B cell (primary cell): ENCODE results near the gene CBL. TPM values are rescaled to one million over a fixed set of nuclear protein-coding genes. Genes with fewer than 3 reads are reported as not detected.

Source experiments
- ATAC-seq: fragments of 200-7000 bp; cut with Tn5 transposase; one replicate; pipeline ENCODE4 v1.10.0; 2021; ENCODE audit warnings: low read depth, mild to moderate bottlenecking, moderate number of reproducible peaks, moderate library complexity
- CTCF ChIA-PET: fragments of 350-600 bp; sonication (Branson Sonifier 250); formaldehyde crosslinking; loops from one replicate; lab custom pipeline; 2021; ENCODE audit warnings: antibody characterized with exemption, inconsistent platforms; lab: Charles Lee
- POLR2A ChIA-PET: fragments of 350-600 bp; sonication (Branson Sonifier 250); formaldehyde crosslinking; loops from one replicate; lab custom pipeline; 2021; ENCODE audit warnings: antibody characterized with exemption; lab: Charles Lee
- DNase-seq: peaks from one replicate; pipeline ENCODE4 v3.0.0; 2013
- H2AFZ ChIP-seq: 2 replicates; pipeline ENCODE4 v1.6.1; 2012; ENCODE audit warnings: mild to moderate bottlenecking, low read depth, low read length; ENCODE audit not compliant: insufficient read depth, poor library complexity, severe bottlenecking
- H3K27ac ChIP-seq, 2 donors: 1 replicate in 1 of 2; 2 replicates in 1 of 2; pipeline ENCODE4 v1.5.1; 2012 to 2013; ENCODE audit warnings: low read length in 2 of 2, mild to moderate bottlenecking in 2 of 2, moderate library complexity in 1 of 2
- H3K27me3 ChIP-seq, 4 experiments: fragments of 200-600 bp in 1 of 4; sonication (generic) in 1 of 4; replicated peaks in 1 of 4; 1 replicate in 2 of 4; 2 replicates in 2 of 4; pipeline versions ENCODE4 v1.6.1 to v1.7.0; 2013 to 2016; ENCODE audit warnings: low read length in 3 of 4, mild to moderate bottlenecking in 2 of 4, mixed read lengths in 1 of 4, moderate library complexity in 1 of 4; ENCODE audit not compliant: insufficient read depth in 4 of 4, control insufficient read depth in 3 of 4; ENCODE audit errors: control extremely low read depth in 1 of 4
- H3K36me3 ChIP-seq, 2 experiments: replicated peaks in 1 of 2; 1 replicate in 1 of 2; 2 replicates in 1 of 2; pipeline versions ENCODE4 v1.6.1 to v1.7.1; 2013; ENCODE audit warnings: low read length in 1 of 2; ENCODE audit not compliant: insufficient read depth in 2 of 2, control insufficient read depth in 1 of 2; ENCODE audit errors: control extremely low read depth in 1 of 2, extremely low read depth in 1 of 2
- H3K4me1 ChIP-seq, 2 donors: fragments of 200-600 bp in 1 of 2; sonication (generic) in 1 of 2; 1 replicate in 1 of 2; 2 replicates in 1 of 2; pipeline versions ENCODE4 v1.5.1 to v1.6.1; 2013 to 2017; ENCODE audit warnings: low read length in 2 of 2; ENCODE audit not compliant: control insufficient read depth in 2 of 2, insufficient read depth in 2 of 2
- H3K4me2 ChIP-seq: replicated peaks from 2 replicates; pipeline ENCODE3; 2012; ENCODE audit warnings: mild to moderate bottlenecking, low read depth, low read length; ENCODE audit not compliant: poor library complexity, severe bottlenecking
- H3K4me3 ChIP-seq, 5 experiments: fragments of 200-600 bp in 1 of 5; sonication (generic) in 1 of 5; 1 replicate in 3 of 5; 2 replicates in 2 of 5; pipeline versions ENCODE4 v1.5.1 to v1.7.0; 2011 to 2016; ENCODE audit warnings: low read length in 4 of 5, mild to moderate bottlenecking in 4 of 5, low read depth in 2 of 5, control low read depth in 1 of 5, moderate library complexity in 1 of 5; ENCODE audit not compliant: insufficient read depth in 1 of 5; ENCODE audit errors: control extremely low read depth in 1 of 5, extremely low read depth in 1 of 5
- H3K79me2 ChIP-seq: fragments of 200-600 bp; sonication (generic); one replicate; pipeline ENCODE4 v1.6.0; 2016; ENCODE audit warnings: low read length; ENCODE audit not compliant: control insufficient read depth, insufficient read depth
- H3K9ac ChIP-seq: fragments of 200-600 bp; sonication (generic); 2 replicates; pipeline ENCODE4 v1.6.1; 2017; ENCODE audit warnings: mild to moderate bottlenecking, low read length, moderate library complexity
- H3K9me3 ChIP-seq, 3 donors: one replicate each; pipeline versions ENCODE4 v1.6.1 to v1.7.1; 2013; ENCODE audit warnings: low read length in 2 of 3; ENCODE audit not compliant: control insufficient read depth in 2 of 3, insufficient read depth in 1 of 3; ENCODE audit errors: control extremely low read depth in 1 of 3
- H4K20me1 ChIP-seq: 2 replicates; pipeline ENCODE4 v1.6.0; 2012; ENCODE audit warnings: mild to moderate bottlenecking, low read length; ENCODE audit not compliant: insufficient read depth, control insufficient read depth, poor library complexity, severe bottlenecking
- H3K27ac Mint-ChIP-seq: one replicate; pipeline ENCODE4 v1.8.0; 2021; ENCODE audit warnings: mixed read lengths
- H3K27me3 Mint-ChIP-seq: one replicate; pipeline ENCODE4 v1.8.0; 2021; ENCODE audit warnings: mixed read lengths
- H3K4me1 Mint-ChIP-seq: one replicate; pipeline ENCODE4 v1.8.0; 2021; ENCODE audit warnings: mixed read lengths
- H3K4me3 Mint-ChIP-seq: one replicate; pipeline ENCODE4 v1.8.0; 2021; ENCODE audit warnings: mixed read lengths
- H3K9me3 Mint-ChIP-seq: one replicate; pipeline ENCODE4 v1.8.0; 2022; ENCODE audit warnings: mixed read lengths; ENCODE audit not compliant: insufficient read depth
- CTCF ChIP-seq: fragments of 200-600 bp; IDR thresholded peaks from one replicate; pipeline ENCODE4 v1.8.0; 2022; ENCODE audit warnings: antibody characterized with exemption, mild to moderate bottlenecking
- EZH2 ChIP-seq: IDR thresholded peaks from 2 replicates; pipeline ENCODE4 v1.6.1; 2012; ENCODE audit warnings: borderline replicate concordance, low read depth, mild to moderate bottlenecking, moderate library complexity, low read length; ENCODE audit not compliant: insufficient read depth, poor library complexity, severe bottlenecking
- WGBS: methylation state at CpG from one replicate; pipeline ENCODE4 v1.1.5; 2013; ENCODE audit warnings: missing lambda C conversion rate; ENCODE audit not compliant: insufficient coverage; 5-methylcytosine and 5-hydroxymethylcytosine counted together
- intact Hi-C: fragments of 100-400 bp; cut with micrococcal nuclease; formaldehyde crosslinking; loops from one replicate; pipeline ENCODE4 v1.10.0; 2022
- polyA plus RNA-seq: library from polyadenylated mRNA; depleted of rRNA; stranded (reverse); fragments of >200 nt; gene quantifications from 2 replicates; pipeline ENCODE4 v1.2.3, GENCODE V29; 2012
- total RNA-seq, 2 donors: library from RNA; stranded (reverse); fragments of 120-200 nt in 1 of 2; gene quantifications; 1 replicate in 1 of 2; 2 replicates in 1 of 2; pipeline versions ENCODE4 v1.2.3 to v1.2.4, GENCODE V29; 2013 to 2022

CBL gene
- total and polyA plus RNA-seq, 2 donors (not counting 1 experiment from before 2014, with no cell fraction given) = 11.7 to 35.2 TPM

- Mint-ChIP-seq H3K27me3 (no peaks in the 10 kb centered on the region), H3K4me3 (no peak overlapping the region), H3K9me3 (no peaks in the 10 kb centered on the region), H3K4me1 (peaks cover 32% of the 10 kb centered on the region), H3K27ac (no peak overlapping the region)
- ChIA-PET POLR2A (no interaction called here), CTCF (no interaction called here)
- DNase-seq (no peak), ATAC-seq (no peak)
- H3K4me1 ChIP-seq = peaks cover 15 to 19% of the 10 kb centered on the region in 2 donors
- H3K9me3 ChIP-seq = no peaks in the 10 kb centered on the region
- H3K36me3 ChIP-seq = no peaks in the 10 kb centered on the region
- no peaks in the 10 kb centered on the region for H3K27me3 ChIP-seq
- H3K79me2 ChIP-seq = peaks cover 73% of the 10 kb centered on the region
- no peak overlapping the region for H2AFZ ChIP-seq
- TF ChIP-seq CTCF (no peak), EZH2 (no peak)
- no peak overlapping the region for H3K27ac ChIP-seq
- no peak overlapping the region for H3K4me3 ChIP-seq
- intact Hi-C loops = no loop called here
- no peak overlapping the region for H3K4me2 ChIP-seq
- no peak overlapping the region for H3K9ac ChIP-seq
- 100% methylated on average over 1 of the region's 5 CpGs for WGBS
- peaks cover 12% of the 10 kb centered on the region for H4K20me1 ChIP-seq
Observed at GRCh38 chr11:119254239-119254638, 48.1 kb downstream of the CBL start.

GRCh38 chr11:119258180-119258579 is 52.0 kb downstream of the CBL start:
- H3K27ac ChIP-seq = peak overlapping the region in 1 of 2 donors; percentile 78
- no peaks in the 10 kb centered on the region for H3K9me3 ChIP-seq
- H3K36me3 ChIP-seq = no peaks in the 10 kb centered on the region
- H3K4me3 Mint-ChIP-seq = peak overlapping the region; percentile 24
- H3K27ac Mint-ChIP-seq = peak overlapping the region; percentile 81
- no peak for ATAC-seq
- H3K4me1 ChIP-seq = peaks cover 47 to 53% of the 10 kb centered on the region in 2 donors
- peaks cover 39% of the 10 kb centered on the region for H3K4me1 Mint-ChIP-seq
- ChIA-PET CTCF (no interaction called here), POLR2A (no interaction called here)
- no peak overlapping the region for H3K4me3 ChIP-seq
- peak overlapping the region; percentile 11 for H2AFZ ChIP-seq
- DNase-seq = peak; percentile 23
- H3K9ac ChIP-seq = no peak overlapping the region
- H3K79me2 ChIP-seq = peaks cover 80% of the 10 kb centered on the region
- TF ChIP-seq EZH2 = no peak
- no peak for TF ChIP-seq CTCF
- H3K9me3 Mint-ChIP-seq = no peaks in the 10 kb centered on the region
- no peaks in the 10 kb centered on the region for H3K27me3 ChIP-seq
- H3K4me2 ChIP-seq = peak overlapping the region; percentile 57
- WGBS = 0% methylated on average over 2 of the region's 5 CpGs
- no peaks in the 10 kb centered on the region for H3K27me3 Mint-ChIP-seq
- intact Hi-C loops = no loop called here
- H4K20me1 ChIP-seq = no peaks in the 10 kb centered on the region
